ENCODE measurements around the gene HOXB4. TPM values are rescaled to one million over a fixed set of nuclear protein-coding genes. Genes with fewer than 3 reads are reported as not detected.

The HOXB4 gene
- total RNA-seq, 1 experiment from 2014 or later, result 0.04 TPM

GRCh38 chr17:48612854-48613691 is 34.9 kb upstream of the HOXB4 start:
- no peaks in the 10 kb centered on the region for H3K36me3 Mint-ChIP-seq
- H3K4me3 Mint-ChIP-seq, result peak overlapping the region; percentile 45
- peaks cover 100% of the 10 kb centered on the region; the same call in 1 of the 2 replicates for H3K27me3 Mint-ChIP-seq (ENCODE audit: low read depth)
- H3K9me3 Mint-ChIP-seq, result no peaks in the 10 kb centered on the region
- ATAC-seq, result peak; percentile 2; the same call in 1 of the 2 replicates
- CTCF ChIA-PET, result interaction anchor here (0.6 to 1.4 kb wide), 12 partner anchors 9 to 587 kb away, joined by 3 to 7 read pairs (median 4); partner anchors contain the start of genes HOXB5 and HOXB6
- peaks cover 29% of the 10 kb centered on the region for H3K4me1 Mint-ChIP-seq
- TF ChIP-seq GTF2I (CRISPR knock-in tag; conservative IDR thresholded peaks at IDR 0.05) (no peak), SMAD3 (CRISPR knock-in tag; IDR thresholded peaks at IDR 0.05; ENCODE audit: borderline replicate concordance) (no peak), TEAD4 (CRISPR knock-in tag; IDR thresholded peaks at IDR 0.05) (no peak), ZNF423 (CRISPR knock-in tag; IDR thresholded peaks at IDR 0.05) (no peak), STAT6 (CRISPR knock-in tag; conservative IDR thresholded peaks at IDR 0.05; ENCODE audit: low read depth) (no peak)
- TF ChIP-seq, protein P1, sequence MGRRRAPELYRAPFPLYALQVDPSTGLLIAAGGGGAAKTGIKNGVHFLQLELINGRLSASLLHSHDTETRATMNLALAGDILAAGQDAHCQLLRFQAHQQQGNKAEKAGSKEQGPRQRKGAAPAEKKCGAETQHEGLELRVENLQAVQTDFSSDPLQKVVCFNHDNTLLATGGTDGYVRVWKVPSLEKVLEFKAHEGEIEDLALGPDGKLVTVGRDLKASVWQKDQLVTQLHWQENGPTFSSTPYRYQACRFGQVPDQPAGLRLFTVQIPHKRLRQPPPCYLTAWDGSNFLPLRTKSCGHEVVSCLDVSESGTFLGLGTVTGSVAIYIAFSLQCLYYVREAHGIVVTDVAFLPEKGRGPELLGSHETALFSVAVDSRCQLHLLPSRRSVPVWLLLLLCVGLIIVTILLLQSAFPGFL (CRISPR knock-in tag; IDR thresholded peaks at IDR 0.05; ENCODE audit: borderline replicate concordance), result no peak
- H3K27ac Mint-ChIP-seq, result no peak overlapping the region
- no peak for DNase-seq (ENCODE audit: low spot score)
- POLR2A ChIA-PET, result no interaction called here

- POLR2A ChIA-PET, result no interaction called here
- Mint-ChIP-seq H3K36me3 (0 out of 2 replicates have a peak, but pooled peaks cover 2% of the 10 kb centered on the region), H3K27ac (no peak overlapping the region), H3K4me1 (peaks cover 29% of the 10 kb centered on the region), H3K27me3 (ENCODE audit: low read depth) (peaks cover 100% of the 10 kb centered on the region; the same call in 1 of the 2 replicates), H3K4me3 (peak overlapping the region; percentile 21; the same call in 1 of the 2 replicates), H3K9me3 (no peaks in the 10 kb centered on the region)
- ATAC-seq (no peak), DNase-seq (ENCODE audit: low spot score) (no peak)
- TF ChIP-seq CREB1 (CRISPR knock-in tag; IDR thresholded peaks at IDR 0.05), result no peak
- no peak for TF ChIP-seq ESRRA (CRISPR knock-in tag; IDR thresholded peaks at IDR 0.05; ENCODE audit: borderline replicate concordance)
- no peak for TF ChIP-seq EMX1 (CRISPR knock-in tag; IDR thresholded peaks at IDR 0.05)
- TF ChIP-seq NR2C2 (CRISPR knock-in tag; IDR thresholded peaks at IDR 0.05), result no peak
- TF ChIP-seq ZNF671 (CRISPR knock-in tag; IDR thresholded peaks at IDR 0.05), result no peak
- TF ChIP-seq CREM (CRISPR knock-in tag; IDR thresholded peaks at IDR 0.05), result no peak
- CTCF ChIA-PET, result interaction anchor here (0.6 to 1.4 kb wide), 12 partner anchors 8 to 586 kb away, joined by 3 to 7 read pairs (median 4); partner anchors contain the start of genes HOXB5 and HOXB6
Measured at GRCh38 chr17:48612456-48612853, 34.3 kb upstream of the HOXB4 start.

DNA sequence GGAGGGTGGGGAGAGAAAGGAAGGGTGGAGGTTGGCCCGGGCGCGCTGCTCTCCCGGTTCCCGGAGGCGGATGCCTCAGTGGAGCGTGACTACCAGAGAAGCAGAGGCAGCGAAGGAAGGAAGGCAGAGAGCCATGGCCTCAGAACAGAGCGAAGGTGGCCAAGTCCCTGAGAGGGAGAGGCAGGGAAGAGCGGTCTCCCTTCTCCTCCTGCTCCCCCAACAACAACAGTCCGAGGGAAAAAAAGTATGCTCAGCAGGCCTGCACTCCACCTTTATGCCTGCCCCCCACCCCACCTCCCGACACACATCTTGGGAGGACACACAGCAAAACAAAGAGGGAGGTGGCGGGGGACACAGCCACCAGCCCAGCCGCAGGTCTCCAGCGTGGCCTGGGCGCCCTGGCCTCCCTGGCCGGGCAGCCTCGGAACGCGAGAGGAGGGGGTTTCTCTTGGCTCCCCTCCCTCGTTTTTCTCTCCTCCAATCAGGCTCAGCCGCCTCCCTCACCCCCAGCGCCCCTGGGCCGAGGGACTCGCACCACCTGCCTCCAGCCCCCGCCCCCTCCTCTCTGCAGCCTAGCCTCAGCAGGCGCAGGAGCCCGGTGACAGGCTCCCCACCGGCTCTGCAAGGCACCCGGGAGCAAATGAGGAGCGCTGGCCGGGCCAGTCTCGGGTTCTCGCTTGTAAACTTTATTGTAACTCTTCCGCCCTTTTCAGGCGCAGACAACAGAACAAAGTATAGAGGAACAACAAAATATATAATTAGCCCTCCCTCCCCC is 33.7 kb upstream of the HOXB4 start:
- ATAC-seq, result peak; percentile 28
- H3K4me1 Mint-ChIP-seq, result peaks cover 29% of the 10 kb centered on the region
- H3K27me3 Mint-ChIP-seq (ENCODE audit: low read depth), result peaks cover 100% of the 10 kb centered on the region; the same call in 1 of the 2 replicates
- POLR2A ChIA-PET, result no interaction called here
- peak; percentile 64 for DNase-seq (ENCODE audit: low spot score)
- H3K9me3 Mint-ChIP-seq, result no peaks in the 10 kb centered on the region
- CTCF ChIA-PET, result no interaction called here
- H3K4me3 Mint-ChIP-seq, result 0 out of 2 replicates have a peak overlapping the region, but pooled peaks have one; percentile 25
- no peak overlapping the region for H3K27ac Mint-ChIP-seq
- H3K36me3 Mint-ChIP-seq, result 0 out of 2 replicates have a peak, but pooled peaks cover 2% of the 10 kb centered on the region
- TF ChIP-seq, protein P2, sequence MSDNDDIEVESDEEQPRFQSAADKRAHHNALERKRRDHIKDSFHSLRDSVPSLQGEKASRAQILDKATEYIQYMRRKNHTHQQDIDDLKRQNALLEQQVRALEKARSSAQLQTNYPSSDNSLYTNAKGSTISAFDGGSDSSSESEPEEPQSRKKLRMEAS (CRISPR knock-in tag; IDR thresholded peaks at IDR 0.05), result no peak
- TF ChIP-seq, protein P3, sequence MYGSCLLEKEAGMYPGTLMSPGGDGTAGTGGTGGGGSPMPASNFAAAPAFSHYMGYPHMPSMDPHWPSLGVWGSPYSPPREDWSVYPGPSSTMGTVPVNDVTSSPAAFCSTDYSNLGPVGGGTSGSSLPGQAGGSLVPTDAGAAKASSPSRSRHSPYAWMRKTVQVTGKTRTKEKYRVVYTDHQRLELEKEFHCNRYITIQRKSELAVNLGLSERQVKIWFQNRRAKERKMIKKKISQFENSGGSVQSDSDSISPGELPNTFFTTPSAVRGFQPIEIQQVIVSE (CRISPR knock-in tag; IDR thresholded peaks at IDR 0.05; ENCODE audit: borderline replicate concordance), result no peak
- TF ChIP-seq ATF2 (CRISPR knock-in tag; IDR thresholded peaks at IDR 0.05; ENCODE audit: borderline replicate concordance, low read depth) (no peak), MLX (CRISPR knock-in tag; IDR thresholded peaks at IDR 0.05) (no peak)
- TF ChIP-seq, protein P4, sequence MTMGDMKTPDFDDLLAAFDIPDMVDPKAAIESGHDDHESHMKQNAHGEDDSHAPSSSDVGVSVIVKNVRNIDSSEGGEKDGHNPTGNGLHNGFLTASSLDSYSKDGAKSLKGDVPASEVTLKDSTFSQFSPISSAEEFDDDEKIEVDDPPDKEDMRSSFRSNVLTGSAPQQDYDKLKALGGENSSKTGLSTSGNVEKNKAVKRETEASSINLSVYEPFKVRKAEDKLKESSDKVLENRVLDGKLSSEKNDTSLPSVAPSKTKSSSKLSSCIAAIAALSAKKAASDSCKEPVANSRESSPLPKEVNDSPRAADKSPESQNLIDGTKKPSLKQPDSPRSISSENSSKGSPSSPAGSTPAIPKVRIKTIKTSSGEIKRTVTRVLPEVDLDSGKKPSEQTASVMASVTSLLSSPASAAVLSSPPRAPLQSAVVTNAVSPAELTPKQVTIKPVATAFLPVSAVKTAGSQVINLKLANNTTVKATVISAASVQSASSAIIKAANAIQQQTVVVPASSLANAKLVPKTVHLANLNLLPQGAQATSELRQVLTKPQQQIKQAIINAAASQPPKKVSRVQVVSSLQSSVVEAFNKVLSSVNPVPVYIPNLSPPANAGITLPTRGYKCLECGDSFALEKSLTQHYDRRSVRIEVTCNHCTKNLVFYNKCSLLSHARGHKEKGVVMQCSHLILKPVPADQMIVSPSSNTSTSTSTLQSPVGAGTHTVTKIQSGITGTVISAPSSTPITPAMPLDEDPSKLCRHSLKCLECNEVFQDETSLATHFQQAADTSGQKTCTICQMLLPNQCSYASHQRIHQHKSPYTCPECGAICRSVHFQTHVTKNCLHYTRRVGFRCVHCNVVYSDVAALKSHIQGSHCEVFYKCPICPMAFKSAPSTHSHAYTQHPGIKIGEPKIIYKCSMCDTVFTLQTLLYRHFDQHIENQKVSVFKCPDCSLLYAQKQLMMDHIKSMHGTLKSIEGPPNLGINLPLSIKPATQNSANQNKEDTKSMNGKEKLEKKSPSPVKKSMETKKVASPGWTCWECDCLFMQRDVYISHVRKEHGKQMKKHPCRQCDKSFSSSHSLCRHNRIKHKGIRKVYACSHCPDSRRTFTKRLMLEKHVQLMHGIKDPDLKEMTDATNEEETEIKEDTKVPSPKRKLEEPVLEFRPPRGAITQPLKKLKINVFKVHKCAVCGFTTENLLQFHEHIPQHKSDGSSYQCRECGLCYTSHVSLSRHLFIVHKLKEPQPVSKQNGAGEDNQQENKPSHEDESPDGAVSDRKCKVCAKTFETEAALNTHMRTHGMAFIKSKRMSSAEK (CRISPR knock-in tag; IDR thresholded peaks at IDR 0.05; ENCODE audit: borderline replicate concordance), result no peak
